ENCODE results near the gene AOC3. TPM values are rescaled to one million over a fixed set of nuclear protein-coding genes. Genes with fewer than 3 reads are reported as not detected.

AOC3 gene
- total and polyA plus RNA-seq, 2 of the 8 experiments (the other 6 are each of a cell fraction or from before 2014, with no cell fraction given): 2.5 to 2.7 TPM

DNA sequence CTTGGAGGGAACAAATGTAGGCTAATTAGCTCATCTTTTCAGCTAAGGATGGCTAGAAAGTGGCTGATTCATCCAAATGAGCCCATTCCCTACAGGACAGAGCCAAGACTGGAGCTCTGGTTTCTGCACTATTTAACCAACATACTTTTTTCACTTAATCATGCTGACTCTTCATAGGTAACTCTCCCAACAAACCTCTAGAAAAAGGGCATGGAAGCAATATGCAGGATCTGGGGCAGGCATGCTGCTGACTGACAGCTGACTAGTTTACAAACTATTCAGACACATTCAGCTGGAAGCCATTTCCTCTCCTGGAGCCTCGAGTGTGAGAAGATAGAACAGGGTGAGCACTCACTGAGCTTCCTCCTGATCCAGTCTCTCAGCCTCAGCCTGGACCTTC, 33.1 kb upstream of the AOC3 start:
- Histone ChIP-seq H4K5ac (ENCODE audit: insufficient read length, low read depth, low read length) (no peak overlapping the region), H2BK15ac (ENCODE audit: low read length) (no peak overlapping the region), H2BK20ac (ENCODE audit: low read length) (no peak overlapping the region), H3K36me3 (ENCODE audit: control insufficient read depth in 2 of 4, insufficient read depth in 4 of 4, low read length in 3 of 4) (peaks cover 18 to 60% (median 47%) of the 10 kb centered on the region in 4 experiments), H3K4me1 (replicated peaks in 1 of 4; ENCODE audit: control insufficient read depth in 3 of 4, insufficient read depth in 4 of 4, low read length in 3 of 4) (no peaks in the 10 kb centered on the region), H3K23ac (ENCODE audit: insufficient read length) (no peak overlapping the region), H3K4me3 (ENCODE audit: extremely low read depth in 1 of 4, insufficient read depth in 2 of 4, low read depth in 3 of 4, low read length in 4 of 4) (no peak overlapping the region), H3K4ac (replicated peaks; ENCODE audit: insufficient read length, low read depth, low read length) (no peak overlapping the region), H2AFZ (ENCODE audit: low read length) (no peak overlapping the region), H3K79me2 (ENCODE audit: control insufficient read depth in 1 of 2, insufficient read depth in 2 of 2, low read length in 2 of 2) (peaks cover 0 to 2% of the 10 kb centered on the region in 2 experiments; a peak in 1 of 4 replicates), H3K14ac (ENCODE audit: insufficient read length) (no peak overlapping the region), H4K91ac (replicated peaks; ENCODE audit: insufficient read length, low read length) (no peak overlapping the region), H3K23me2 (ENCODE audit: low read depth, low read length) (no peaks in the 10 kb centered on the region), H3K18ac (ENCODE audit: extremely low read depth, low read length) (no peak overlapping the region), H3K56ac (replicated peaks; ENCODE audit: insufficient read length, low read depth, low read length) (no peak overlapping the region), H4K8ac (ENCODE audit: extremely low read depth, insufficient read depth, low read length) (no peak overlapping the region; the same call in 1 of the 2 replicates), H3K79me1 (ENCODE audit: low read depth, low read length) (peaks cover 1% of the 10 kb centered on the region; the same call in 1 of the 2 replicates), H2BK120ac (replicated peaks; ENCODE audit: low read depth, low read length) (no peak overlapping the region), H3K27me3 (replicated peaks in 1 of 4; ENCODE audit: control insufficient read depth in 3 of 4, extremely low read depth in 1 of 4, insufficient read depth in 3 of 4, low read length in 3 of 4) (no peaks in the 10 kb centered on the region), H3K4me2 (ENCODE audit: insufficient read depth in 1 of 2, low read depth in 2 of 2, low read length in 2 of 2) (no peak overlapping the region), H3K27ac (ENCODE audit: low read depth, low read length) (no peak overlapping the region), H2AK5ac (ENCODE audit: low read depth, low read length) (no peak overlapping the region), H2BK12ac (ENCODE audit: low read depth, low read length) (no peak overlapping the region), H3K9ac (replicated peaks in 1 of 4; ENCODE audit: extremely low read depth in 1 of 4, low read depth in 3 of 4, low read length in 3 of 4) (no peak overlapping the region), H4K20me1 (replicated peaks in 1 of 2; ENCODE audit: control insufficient read depth in 1 of 2, insufficient read depth in 2 of 2, low read length in 2 of 2) (no peaks in the 10 kb centered on the region), H3K9me3 (ENCODE audit: insufficient read depth in 2 of 2, low read depth in 1 of 2, low read length in 1 of 2) (no peaks in the 10 kb centered on the region), H2BK5ac (ENCODE audit: low read depth, low read length) (no peak overlapping the region)
- DNase-seq (ENCODE audit: low read depth in 1 of 2, low spot score in 2 of 2) (no peak), FAIRE-seq (no peak)
- WGBS, 2 experiments (ENCODE audit: extremely low coverage in 1 of 2, insufficient coverage in 1 of 2, insufficient read length in 1 of 2, insufficient replicate concordance in 2 of 2, low coverage in 1 of 2, low lambda C conversion rate in 2 of 2, missing lambda C conversion rate in 1 of 2): 94% methylated on average over 1 of the region's 1 CpG; no CpG with 5 or more reads in 1 of the 2 experiments
- ChIA-PET POLR2A (ENCODE audit: partially characterized antibody) (interaction anchor here (0.6 to 1.3 kb wide), 3 partner anchors 20 to 28 kb away, joined by 3 to 4 read pairs (median 3); no protein-coding TSS in a partner anchor), CTCF (ENCODE audit: partially characterized antibody) (interaction anchor here (0.9 to 6.8 kb wide), 13 partner anchors 9 to 1061 kb away, joined by 3 to 45 read pairs (median 4); partner anchors contain the start of genes CNTD1, COA3 and PSME3)
- TF ChIP-seq RAD21 (IDR thresholded peaks at IDR 0.05 in 1 of 2, conservative IDR thresholded peaks at IDR 0.05 in 1 of 2; ENCODE audit: low read depth in 2 of 2, low read length in 2 of 2) (no peak), RFX5 (IDR thresholded peaks at IDR 0.05; ENCODE audit: borderline replicate concordance, low read depth, low read length) (no peak), RNF2 (IDR thresholded peaks at IDR 0.05; ENCODE audit: borderline replicate concordance, low read depth, low read length, missing control alignments, poor library complexity, severe bottlenecking) (no peak), RBBP5 (IDR thresholded peaks at IDR 0.05; ENCODE audit: borderline replicate concordance, low read depth, low read length) (no peak), NRF1 (IDR thresholded peaks at IDR 0.05; ENCODE audit: low read depth, low read length) (no peak), BRCA1 (IDR thresholded peaks at IDR 0.05; ENCODE audit: low read depth, low read length) (no peak), CREB1 (IDR thresholded peaks at IDR 0.05) (no peak), GABPA (IDR thresholded peaks at IDR 0.05; ENCODE audit: borderline replicate concordance, insufficient read depth, low read length) (no peak), EGR1 (IDR thresholded peaks at IDR 0.05; ENCODE audit: borderline replicate concordance, low read depth, low read length) (no peak), PHF8 (conservative IDR thresholded peaks at IDR 0.05; ENCODE audit: low read depth, low read length) (no peak), MAFK (IDR thresholded peaks at IDR 0.05; ENCODE audit: low read depth, low read length) (no peak), POLR2AphosphoS5 (IDR thresholded peaks at IDR 0.05; ENCODE audit: low read depth, low read length) (no peak), EP300 (IDR thresholded peaks at IDR 0.05; ENCODE audit: borderline replicate concordance in 1 of 2, low read depth in 2 of 2, low read length in 2 of 2) (no peak)

Measured in H1 (cell line).